HepG2 (cell line): Measurements from ENCODE around the gene HLF. TPM values are rescaled to one million over a fixed set of nuclear protein-coding genes. Genes with fewer than 3 reads are reported as not detected.

ENCODE experiments used
- DNMT3B ChIP-seq: conservative IDR thresholded peaks from 2 replicates; pipeline ENCODE4 v1.6.1; 2016; ENCODE audit warnings: missing biosample characterization, control low read depth
- ELF1 ChIP-seq: sonication (generic); formaldehyde crosslinking; IDR thresholded peaks from 2 replicates; pipeline ENCODE4 v1.4.0; 2020; ENCODE audit warnings: missing genetic modification reagents
- FOXA1 ChIP-seq, 2 experiments: fragments of 450-650 bp in 1 of 2; sonication (generic) in 1 of 2; formaldehyde crosslinking in 1 of 2; IDR thresholded peaks; 2 replicates each; pipeline versions ENCODE4 v1.4.0 to v1.6.1; 2016 to 2020; ENCODE audit warnings: missing genetic modification reagents in 1 of 2
- SMARCC2 ChIP-seq: fragments of 450-650 bp; IDR thresholded peaks from 2 replicates; pipeline ENCODE4 v1.6.1; 2017; ENCODE audit warnings: antibody characterized with exemption, mild to moderate bottlenecking
- SRY ChIP-seq: sonication (generic); formaldehyde crosslinking; IDR thresholded peaks from 2 replicates; pipeline ENCODE4 v1.8.0; 2022; ENCODE audit warnings: mild to moderate bottlenecking, missing genetic modification reagents
- SYNCRIP ChIP-seq: fragments of 200-400 bp; formaldehyde crosslinking; IDR thresholded peaks from 2 replicates; pipeline ENCODE4 v1.6.1; 2018; ENCODE audit warnings: mild to moderate bottlenecking, low read depth, low read length; ENCODE audit not compliant: insufficient read depth
- ZKSCAN1 ChIP-seq: fragments of 150-350 bp; IDR thresholded peaks from 2 replicates; pipeline ENCODE4 v1.6.1; 2014; ENCODE audit warnings: low read length
- ZNF282 ChIP-seq: fragments of 450-650 bp; IDR thresholded peaks from 2 replicates; pipeline ENCODE4 v1.6.1; 2018; ENCODE audit not compliant: partially characterized antibody
- ZNF605 ChIP-seq: sonication (generic); formaldehyde crosslinking; IDR thresholded peaks from 2 replicates; pipeline ENCODE4 v1.8.0; 2022; ENCODE audit warnings: mild to moderate bottlenecking, missing genetic modification reagents
- polyA plus RNA-seq, 8 experiments: library from polyadenylated mRNA; depleted of rRNA in 3 of 8; stranded (reverse) in 7 of 8; unstranded in 1 of 8; fragments of >200 nt; fragmentation: Illumina TruSeq in 4 of 8; extraction: Trizol in 4 of 8; gene quantifications; 2 replicates each; pipeline versions ENCODE4 v1.2.1 to v1.2.3, GENCODE V29; 2011 to 2016; ENCODE audit warnings: low read depth in 4 of 8, missing spikeins in 1 of 8, mixed read lengths in 1 of 8; ENCODE audit not compliant: insufficient read depth in 1 of 8
- total RNA-seq, 5 experiments: library from RNA; depleted of rRNA; stranded (reverse); fragments of >200 nt; fragmentation: Illumina TruSeq; extraction: Trizol; gene quantifications; 2 replicates each; pipeline ENCODE4 v1.2.3, GENCODE V29; 2016; ENCODE audit warnings: low read depth in 1 of 5
- TF ChIP-seq, protein P1 (sequence below): IDR thresholded peaks from 2 replicates; pipeline ENCODE4 v1.6.1; 2016; ENCODE audit warnings: missing genetic modification reagents, missing compliant biosample characterization
- TF ChIP-seq, protein P2 (sequence below): sonication (generic); formaldehyde crosslinking; IDR thresholded peaks from 2 replicates; pipeline ENCODE4 v1.4.0; 2020; ENCODE audit warnings: mild to moderate bottlenecking, missing genetic modification reagents, borderline replicate concordance
- TF ChIP-seq, protein P3 (sequence below), 2 experiments: sonication (generic) in 1 of 2; formaldehyde crosslinking in 1 of 2; IDR thresholded peaks; 2 replicates each; pipeline versions ENCODE4 v1.6.1 to v1.9.0; 2014 to 2022; ENCODE audit warnings: antibody characterized with exemption in 1 of 2, borderline replicate concordance in 1 of 2, inconsistent platforms in 1 of 2, low read depth in 1 of 2, missing genetic modification reagents in 1 of 2
- TF ChIP-seq, protein P4 (sequence below): sonication (generic); formaldehyde crosslinking; IDR thresholded peaks from 2 replicates; pipeline ENCODE4; 2020; ENCODE audit warnings: missing genetic modification reagents, mild to moderate bottlenecking, borderline replicate concordance

Gene HLF
- total and polyA plus RNA-seq, 2 of the 13 experiments (the other 11 are each of a cell fraction or from before 2014, with no cell fraction given): 202 to 346 TPM

DNA sequence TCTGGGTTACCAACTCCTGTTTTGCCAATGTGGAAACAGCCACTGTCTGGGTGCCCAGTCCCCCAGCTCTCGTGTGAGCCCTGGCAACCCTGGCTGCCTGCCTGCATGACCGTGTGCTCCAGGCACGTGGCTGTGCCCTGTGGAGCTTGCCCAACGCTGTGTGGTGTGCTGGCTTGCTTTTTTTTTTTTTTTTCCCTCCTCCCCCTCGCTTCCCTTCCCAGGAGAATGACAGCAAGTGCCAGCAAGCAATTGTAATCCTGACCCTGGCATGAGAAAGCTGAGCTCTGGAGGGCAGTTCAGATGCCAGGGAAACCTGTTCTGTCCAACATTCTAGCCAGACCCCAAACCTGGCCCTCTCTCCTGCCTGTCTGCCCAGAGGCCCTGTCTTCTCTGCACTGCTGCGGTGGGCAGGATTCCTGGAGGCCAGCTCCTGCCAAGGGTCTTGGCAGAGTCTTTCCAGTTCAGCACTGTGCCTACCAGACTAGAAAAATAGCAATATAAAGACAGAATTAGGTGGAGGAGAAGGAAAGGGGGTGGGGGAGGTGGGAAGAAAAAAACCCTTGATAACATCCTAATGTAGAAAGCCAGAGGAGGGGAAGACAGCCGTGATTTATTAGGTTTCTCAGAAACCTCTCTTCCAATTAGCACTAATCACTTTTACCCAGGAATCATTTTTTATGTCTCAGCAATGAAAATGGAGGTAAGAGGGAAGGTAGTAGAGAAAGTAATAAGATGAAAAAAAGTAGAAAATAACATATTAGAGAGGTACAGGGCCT, 9.0 kb downstream of the HLF start (continued):
- TF ChIP-seq, protein P1, sequence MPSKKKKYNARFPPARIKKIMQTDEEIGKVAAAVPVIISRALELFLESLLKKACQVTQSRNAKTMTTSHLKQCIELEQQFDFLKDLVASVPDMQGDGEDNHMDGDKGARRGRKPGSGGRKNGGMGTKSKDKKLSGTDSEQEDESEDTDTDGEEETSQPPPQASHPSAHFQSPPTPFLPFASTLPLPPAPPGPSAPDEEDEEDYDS (CRISPR knock-in tag): no peak
- TF ChIP-seq, protein P2, sequence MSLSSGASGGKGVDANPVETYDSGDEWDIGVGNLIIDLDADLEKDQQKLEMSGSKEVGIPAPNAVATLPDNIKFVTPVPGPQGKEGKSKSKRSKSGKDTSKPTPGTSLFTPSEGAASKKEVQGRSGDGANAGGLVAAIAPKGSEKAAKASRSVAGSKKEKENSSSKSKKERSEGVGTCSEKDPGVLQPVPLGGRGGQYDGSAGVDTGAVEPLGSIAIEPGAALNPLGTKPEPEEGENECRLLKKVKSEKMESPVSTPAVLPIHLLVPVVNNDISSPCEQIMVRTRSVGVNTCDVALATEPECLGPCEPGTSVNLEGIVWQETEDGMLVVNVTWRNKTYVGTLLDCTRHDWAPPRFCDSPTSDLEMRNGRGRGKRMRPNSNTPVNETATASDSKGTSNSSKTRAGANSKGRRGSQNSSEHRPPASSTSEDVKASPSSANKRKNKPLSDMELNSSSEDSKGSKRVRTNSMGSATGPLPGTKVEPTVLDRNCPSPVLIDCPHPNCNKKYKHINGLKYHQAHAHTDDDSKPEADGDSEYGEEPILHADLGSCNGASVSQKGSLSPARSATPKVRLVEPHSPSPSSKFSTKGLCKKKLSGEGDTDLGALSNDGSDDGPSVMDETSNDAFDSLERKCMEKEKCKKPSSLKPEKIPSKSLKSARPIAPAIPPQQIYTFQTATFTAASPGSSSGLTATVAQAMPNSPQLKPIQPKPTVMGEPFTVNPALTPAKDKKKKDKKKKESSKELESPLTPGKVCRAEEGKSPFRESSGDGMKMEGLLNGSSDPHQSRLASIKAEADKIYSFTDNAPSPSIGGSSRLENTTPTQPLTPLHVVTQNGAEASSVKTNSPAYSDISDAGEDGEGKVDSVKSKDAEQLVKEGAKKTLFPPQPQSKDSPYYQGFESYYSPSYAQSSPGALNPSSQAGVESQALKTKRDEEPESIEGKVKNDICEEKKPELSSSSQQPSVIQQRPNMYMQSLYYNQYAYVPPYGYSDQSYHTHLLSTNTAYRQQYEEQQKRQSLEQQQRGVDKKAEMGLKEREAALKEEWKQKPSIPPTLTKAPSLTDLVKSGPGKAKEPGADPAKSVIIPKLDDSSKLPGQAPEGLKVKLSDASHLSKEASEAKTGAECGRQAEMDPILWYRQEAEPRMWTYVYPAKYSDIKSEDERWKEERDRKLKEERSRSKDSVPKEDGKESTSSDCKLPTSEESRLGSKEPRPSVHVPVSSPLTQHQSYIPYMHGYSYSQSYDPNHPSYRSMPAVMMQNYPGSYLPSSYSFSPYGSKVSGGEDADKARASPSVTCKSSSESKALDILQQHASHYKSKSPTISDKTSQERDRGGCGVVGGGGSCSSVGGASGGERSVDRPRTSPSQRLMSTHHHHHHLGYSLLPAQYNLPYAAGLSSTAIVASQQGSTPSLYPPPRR: 0 out of 2 replicates have a peak, but pooled peaks have one; percentile 48
- no peak for TF ChIP-seq SMARCC2
- peak; percentile 67 for TF ChIP-seq ZNF605
- no peak for TF ChIP-seq SYNCRIP
- no peak for TF ChIP-seq ZNF282
- TF ChIP-seq FOXA1 (IDR thresholded peaks at IDR 0.05): no peak
- TF ChIP-seq FOXA1 (CRISPR knock-in tag; IDR thresholded peaks at IDR 0.05): no peak
- TF ChIP-seq ZKSCAN1: no peak
- TF ChIP-seq SRY (CRISPR knock-in tag): peak; percentile 82
- TF ChIP-seq ELF1: no peak
- TF ChIP-seq, protein P3, sequence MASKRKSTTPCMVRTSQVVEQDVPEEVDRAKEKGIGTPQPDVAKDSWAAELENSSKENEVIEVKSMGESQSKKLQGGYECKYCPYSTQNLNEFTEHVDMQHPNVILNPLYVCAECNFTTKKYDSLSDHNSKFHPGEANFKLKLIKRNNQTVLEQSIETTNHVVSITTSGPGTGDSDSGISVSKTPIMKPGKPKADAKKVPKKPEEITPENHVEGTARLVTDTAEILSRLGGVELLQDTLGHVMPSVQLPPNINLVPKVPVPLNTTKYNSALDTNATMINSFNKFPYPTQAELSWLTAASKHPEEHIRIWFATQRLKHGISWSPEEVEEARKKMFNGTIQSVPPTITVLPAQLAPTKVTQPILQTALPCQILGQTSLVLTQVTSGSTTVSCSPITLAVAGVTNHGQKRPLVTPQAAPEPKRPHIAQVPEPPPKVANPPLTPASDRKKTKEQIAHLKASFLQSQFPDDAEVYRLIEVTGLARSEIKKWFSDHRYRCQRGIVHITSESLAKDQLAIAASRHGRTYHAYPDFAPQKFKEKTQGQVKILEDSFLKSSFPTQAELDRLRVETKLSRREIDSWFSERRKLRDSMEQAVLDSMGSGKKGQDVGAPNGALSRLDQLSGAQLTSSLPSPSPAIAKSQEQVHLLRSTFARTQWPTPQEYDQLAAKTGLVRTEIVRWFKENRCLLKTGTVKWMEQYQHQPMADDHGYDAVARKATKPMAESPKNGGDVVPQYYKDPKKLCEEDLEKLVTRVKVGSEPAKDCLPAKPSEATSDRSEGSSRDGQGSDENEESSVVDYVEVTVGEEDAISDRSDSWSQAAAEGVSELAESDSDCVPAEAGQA (IDR thresholded peaks at IDR 0.05; ENCODE audit: low read depth): no peak
- TF ChIP-seq, protein P3 (CRISPR knock-in tag; IDR thresholded peaks at IDR 0.05; ENCODE audit: borderline replicate concordance): no peak
- TF ChIP-seq DNMT3B: no peak
- TF ChIP-seq, protein P4, sequence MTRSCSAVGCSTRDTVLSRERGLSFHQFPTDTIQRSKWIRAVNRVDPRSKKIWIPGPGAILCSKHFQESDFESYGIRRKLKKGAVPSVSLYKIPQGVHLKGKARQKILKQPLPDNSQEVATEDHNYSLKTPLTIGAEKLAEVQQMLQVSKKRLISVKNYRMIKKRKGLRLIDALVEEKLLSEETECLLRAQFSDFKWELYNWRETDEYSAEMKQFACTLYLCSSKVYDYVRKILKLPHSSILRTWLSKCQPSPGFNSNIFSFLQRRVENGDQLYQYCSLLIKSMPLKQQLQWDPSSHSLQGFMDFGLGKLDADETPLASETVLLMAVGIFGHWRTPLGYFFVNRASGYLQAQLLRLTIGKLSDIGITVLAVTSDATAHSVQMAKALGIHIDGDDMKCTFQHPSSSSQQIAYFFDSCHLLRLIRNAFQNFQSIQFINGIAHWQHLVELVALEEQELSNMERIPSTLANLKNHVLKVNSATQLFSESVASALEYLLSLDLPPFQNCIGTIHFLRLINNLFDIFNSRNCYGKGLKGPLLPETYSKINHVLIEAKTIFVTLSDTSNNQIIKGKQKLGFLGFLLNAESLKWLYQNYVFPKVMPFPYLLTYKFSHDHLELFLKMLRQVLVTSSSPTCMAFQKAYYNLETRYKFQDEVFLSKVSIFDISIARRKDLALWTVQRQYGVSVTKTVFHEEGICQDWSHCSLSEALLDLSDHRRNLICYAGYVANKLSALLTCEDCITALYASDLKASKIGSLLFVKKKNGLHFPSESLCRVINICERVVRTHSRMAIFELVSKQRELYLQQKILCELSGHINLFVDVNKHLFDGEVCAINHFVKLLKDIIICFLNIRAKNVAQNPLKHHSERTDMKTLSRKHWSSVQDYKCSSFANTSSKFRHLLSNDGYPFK (CRISPR knock-in tag): 0 out of 2 replicates have a peak, but pooled peaks have one; percentile 45
